ENCODE measurements around the gene RAPGEF4.
A peak's percentile ranks its signal among the peaks of the same experiment; 100 is the strongest.

The RAPGEF4 gene

DNA sequence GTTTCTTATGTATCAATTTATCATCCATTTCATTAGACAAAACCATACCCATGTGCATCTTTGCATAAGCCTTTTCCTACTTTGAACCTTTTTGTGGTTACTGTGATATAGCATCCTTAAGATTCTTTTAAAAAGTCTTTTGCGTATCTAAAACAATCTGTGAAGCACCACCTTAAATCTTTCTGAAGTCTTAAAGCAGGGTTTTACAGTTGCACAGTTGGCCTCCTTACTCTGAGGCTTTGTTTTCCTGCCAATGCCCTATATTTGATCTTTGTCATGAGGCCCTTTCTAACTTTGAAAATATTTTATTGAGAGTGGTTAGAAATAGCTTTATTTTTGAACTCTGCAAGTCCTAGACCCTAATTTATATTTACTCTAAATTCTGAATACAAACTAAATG lies 176.6 kb downstream of the RAPGEF4 start:
- no peaks in the 10 kb centered on the region for H3K9me2 ChIP-seq (replicated peaks; ENCODE audit: low read depth, low read length)
- H3F3A ChIP-seq (ENCODE audit: low read depth) = no peaks in the 10 kb centered on the region
- H3K27me3 ChIP-seq (ENCODE audit: insufficient read depth, low read length, poor library complexity, severe bottlenecking) = no peaks in the 10 kb centered on the region
- H3K36me3 ChIP-seq (ENCODE audit: insufficient read depth, low read length) = no peaks in the 10 kb centered on the region
- H4K20me1 ChIP-seq (ENCODE audit: insufficient read depth, low read length, poor library complexity, severe bottlenecking) = no peaks in the 10 kb centered on the region
- no peak overlapping the region for H3K4me2 ChIP-seq (ENCODE audit: low read depth, low read length, poor library complexity, severe bottlenecking)
- no peak overlapping the region for H3K9ac ChIP-seq (ENCODE audit: low read depth, low read length, poor library complexity, severe bottlenecking)
- H3K4me1 ChIP-seq (ENCODE audit: insufficient read depth, low read length, poor library complexity, severe bottlenecking) = no peaks in the 10 kb centered on the region
- no peaks in the 10 kb centered on the region for H3K9me3 ChIP-seq (ENCODE audit: insufficient read depth, low read depth, low read length)
- H3K79me2 ChIP-seq (ENCODE audit: insufficient read depth, low read length) = no peaks in the 10 kb centered on the region
- peak overlapping the region; percentile 20; the same call in 1 of the 2 replicates for H2AFZ ChIP-seq (ENCODE audit: low read length)
- H3K4me3 ChIP-seq (ENCODE audit: low read length, poor library complexity, severe bottlenecking) = no peak overlapping the region
- TF ChIP-seq, protein P1, sequence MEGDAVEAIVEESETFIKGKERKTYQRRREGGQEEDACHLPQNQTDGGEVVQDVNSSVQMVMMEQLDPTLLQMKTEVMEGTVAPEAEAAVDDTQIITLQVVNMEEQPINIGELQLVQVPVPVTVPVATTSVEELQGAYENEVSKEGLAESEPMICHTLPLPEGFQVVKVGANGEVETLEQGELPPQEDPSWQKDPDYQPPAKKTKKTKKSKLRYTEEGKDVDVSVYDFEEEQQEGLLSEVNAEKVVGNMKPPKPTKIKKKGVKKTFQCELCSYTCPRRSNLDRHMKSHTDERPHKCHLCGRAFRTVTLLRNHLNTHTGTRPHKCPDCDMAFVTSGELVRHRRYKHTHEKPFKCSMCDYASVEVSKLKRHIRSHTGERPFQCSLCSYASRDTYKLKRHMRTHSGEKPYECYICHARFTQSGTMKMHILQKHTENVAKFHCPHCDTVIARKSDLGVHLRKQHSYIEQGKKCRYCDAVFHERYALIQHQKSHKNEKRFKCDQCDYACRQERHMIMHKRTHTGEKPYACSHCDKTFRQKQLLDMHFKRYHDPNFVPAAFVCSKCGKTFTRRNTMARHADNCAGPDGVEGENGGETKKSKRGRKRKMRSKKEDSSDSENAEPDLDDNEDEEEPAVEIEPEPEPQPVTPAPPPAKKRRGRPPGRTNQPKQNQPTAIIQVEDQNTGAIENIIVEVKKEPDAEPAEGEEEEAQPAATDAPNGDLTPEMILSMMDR (conservative IDR thresholded peaks at IDR 0.05; ENCODE audit: low read length) = no peak
- no peak for TF ChIP-seq EZH2phosphoT487 (IDR thresholded peaks at IDR 0.05; ENCODE audit: borderline replicate concordance)

DNA sequence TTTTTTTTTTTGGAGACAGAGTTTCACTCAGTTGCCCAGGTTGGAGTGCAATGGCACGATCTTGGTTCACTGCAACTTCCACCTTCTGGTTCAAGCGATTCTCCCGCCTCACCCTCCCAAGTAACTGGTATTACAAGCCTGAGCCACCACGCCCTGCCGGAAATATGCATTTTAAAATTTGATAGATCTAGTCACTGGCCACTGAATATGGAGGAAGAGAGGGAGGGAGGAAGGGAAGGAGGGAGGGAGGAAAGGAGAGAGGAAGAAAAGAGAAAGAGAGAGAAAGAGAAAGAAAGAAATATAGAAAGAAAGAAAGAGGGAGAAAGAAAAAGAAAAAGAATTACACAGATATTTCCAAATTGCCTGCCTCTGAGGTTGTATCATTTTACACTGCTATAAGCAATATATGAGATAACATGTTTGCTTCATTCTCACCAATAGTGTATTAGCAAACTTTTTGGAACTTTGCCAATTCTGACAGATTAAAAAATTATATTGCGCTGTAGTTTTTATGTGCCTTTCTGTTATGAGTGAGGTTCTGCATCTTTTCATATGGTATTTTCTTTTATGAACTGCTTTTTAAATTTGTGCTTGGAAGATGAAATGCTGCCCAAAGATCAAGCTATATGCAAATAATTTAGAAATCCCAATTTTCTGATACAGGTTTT lies 178.8 kb downstream of the RAPGEF4 start:
- no peaks in the 10 kb centered on the region for H3K9me3 ChIP-seq (ENCODE audit: insufficient read depth, low read depth, low read length)
- H4K20me1 ChIP-seq (ENCODE audit: insufficient read depth, low read length, poor library complexity, severe bottlenecking) = no peaks in the 10 kb centered on the region
- H3K27me3 ChIP-seq (ENCODE audit: insufficient read depth, low read length, poor library complexity, severe bottlenecking) = no peaks in the 10 kb centered on the region
- TF ChIP-seq, protein P1 (conservative IDR thresholded peaks at IDR 0.05; ENCODE audit: low read length) = no peak
- no peak for TF ChIP-seq EZH2phosphoT487 (IDR thresholded peaks at IDR 0.05; ENCODE audit: borderline replicate concordance)
- no peak overlapping the region for H2AFZ ChIP-seq (ENCODE audit: low read length)
- H3K9ac ChIP-seq (ENCODE audit: low read depth, low read length, poor library complexity, severe bottlenecking) = no peak overlapping the region
- no peaks in the 10 kb centered on the region for H3K79me2 ChIP-seq (ENCODE audit: insufficient read depth, low read length)
- no peaks in the 10 kb centered on the region for H3K9me2 ChIP-seq (replicated peaks; ENCODE audit: low read depth, low read length)
- no peaks in the 10 kb centered on the region for H3F3A ChIP-seq (ENCODE audit: low read depth)
- no peaks in the 10 kb centered on the region for H3K4me1 ChIP-seq (ENCODE audit: insufficient read depth, low read length, poor library complexity, severe bottlenecking)
- no peak overlapping the region for H3K4me3 ChIP-seq (ENCODE audit: low read length, poor library complexity, severe bottlenecking)
- H3K36me3 ChIP-seq (ENCODE audit: insufficient read depth, low read length) = no peaks in the 10 kb centered on the region
- no peak overlapping the region for H3K4me2 ChIP-seq (ENCODE audit: low read depth, low read length, poor library complexity, severe bottlenecking)

DNA sequence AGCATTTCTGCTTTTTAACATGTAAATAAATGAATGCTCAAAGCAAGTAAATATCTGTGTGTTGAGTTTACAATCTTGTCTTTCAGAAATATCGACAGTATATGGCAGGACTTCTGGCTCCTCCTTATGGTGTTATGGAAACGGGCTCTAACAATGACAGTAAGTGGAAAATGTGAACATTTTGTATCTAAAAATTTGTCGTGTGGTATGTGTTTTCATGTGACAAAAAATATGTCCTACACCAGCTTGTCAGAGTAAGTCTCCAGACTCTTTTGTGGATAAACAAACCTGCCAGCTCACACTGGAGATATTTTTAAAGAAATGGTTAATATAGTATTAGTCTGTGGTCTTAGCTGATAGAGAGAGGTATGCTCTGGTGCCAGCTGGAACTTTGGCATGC lies 182.1 kb downstream of the RAPGEF4 start:
- Histone ChIP-seq H3K4me3 (ENCODE audit: low read length, poor library complexity, severe bottlenecking) (no peak overlapping the region), H3K36me3 (ENCODE audit: insufficient read depth, low read length) (no peaks in the 10 kb centered on the region), H3K27me3 (ENCODE audit: insufficient read depth, low read length, poor library complexity, severe bottlenecking) (no peaks in the 10 kb centered on the region), H3K4me2 (ENCODE audit: low read depth, low read length, poor library complexity, severe bottlenecking) (no peak overlapping the region), H3K9me2 (replicated peaks; ENCODE audit: low read depth, low read length) (no peaks in the 10 kb centered on the region), H4K20me1 (ENCODE audit: insufficient read depth, low read length, poor library complexity, severe bottlenecking) (no peaks in the 10 kb centered on the region), H2AFZ (ENCODE audit: low read length) (no peak overlapping the region), H3K4me1 (ENCODE audit: insufficient read depth, low read length, poor library complexity, severe bottlenecking) (no peaks in the 10 kb centered on the region), H3F3A (ENCODE audit: low read depth) (no peaks in the 10 kb centered on the region), H3K9me3 (ENCODE audit: insufficient read depth, low read depth, low read length) (no peaks in the 10 kb centered on the region), H3K79me2 (ENCODE audit: insufficient read depth, low read length) (no peaks in the 10 kb centered on the region), H3K9ac (ENCODE audit: low read depth, low read length, poor library complexity, severe bottlenecking) (no peak overlapping the region)
- TF ChIP-seq EZH2phosphoT487 (IDR thresholded peaks at IDR 0.05; ENCODE audit: borderline replicate concordance) = no peak
- TF ChIP-seq, protein P1 (conservative IDR thresholded peaks at IDR 0.05; ENCODE audit: low read length) = no peak
